ENCODE measurements around the gene NGEF.

The NGEF gene

DNA sequence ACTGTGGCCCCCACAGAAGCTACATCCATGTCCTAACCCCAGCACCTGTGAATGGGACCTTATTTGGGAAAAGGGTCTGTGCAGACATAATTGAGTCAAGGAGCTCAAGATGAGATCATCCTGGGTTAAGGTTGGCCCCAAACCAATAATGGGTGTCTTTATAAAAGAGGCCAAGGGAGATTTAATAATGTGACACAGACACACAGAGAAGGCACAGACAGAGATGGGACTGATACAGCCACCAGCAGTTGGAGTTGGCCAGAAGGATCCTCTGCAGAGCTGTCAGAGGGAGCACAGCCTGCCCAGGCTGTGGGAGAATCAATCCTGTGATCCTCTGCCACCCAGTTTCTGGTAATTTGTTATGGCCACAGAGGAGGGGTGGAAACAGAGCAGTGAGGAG lies 116.9 kb downstream of the NGEF start:
- no peak for DNase-seq

DNA sequence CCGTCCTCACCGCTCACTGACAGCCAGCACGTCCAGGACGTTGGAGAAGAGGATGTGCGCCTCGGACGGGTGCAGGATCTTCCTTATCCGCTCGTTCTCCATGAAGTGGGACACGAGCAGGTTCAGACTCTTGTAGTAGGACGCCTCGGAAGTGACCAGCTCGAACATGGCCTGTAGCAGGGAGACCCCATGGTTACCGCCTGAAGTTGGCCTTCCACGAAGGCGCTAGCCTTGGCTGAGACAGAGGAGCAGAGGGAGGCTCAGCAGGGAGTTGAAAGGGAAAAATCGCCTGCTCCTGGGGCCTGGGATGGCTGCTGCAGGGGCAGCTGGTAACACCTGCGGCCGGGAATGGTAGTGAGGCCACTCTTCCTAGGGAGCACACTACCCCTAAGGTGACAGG lies 118.3 kb downstream of the NGEF start:
- DNase-seq, result no peak

DNA sequence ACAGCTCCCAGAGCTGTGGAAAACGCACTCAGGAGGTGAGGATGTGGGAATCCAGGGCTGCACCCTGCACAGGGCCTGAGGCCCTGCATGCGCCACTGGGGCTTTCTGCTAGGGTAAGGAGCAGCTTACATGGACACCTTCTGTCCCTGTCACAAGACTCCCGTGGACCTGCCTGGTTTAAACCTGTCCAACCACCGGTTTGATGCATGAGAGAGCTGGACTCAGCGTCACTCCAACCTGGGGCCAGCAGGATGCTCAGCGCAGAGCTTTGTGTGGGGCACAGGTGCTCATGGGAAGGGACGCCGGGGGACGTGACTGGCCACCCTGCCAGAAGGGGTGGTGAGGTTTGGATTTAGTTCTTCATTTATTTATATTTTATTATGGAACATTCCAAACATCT lies 118.8 kb downstream of the NGEF start:
- no peak for DNase-seq

DNA sequence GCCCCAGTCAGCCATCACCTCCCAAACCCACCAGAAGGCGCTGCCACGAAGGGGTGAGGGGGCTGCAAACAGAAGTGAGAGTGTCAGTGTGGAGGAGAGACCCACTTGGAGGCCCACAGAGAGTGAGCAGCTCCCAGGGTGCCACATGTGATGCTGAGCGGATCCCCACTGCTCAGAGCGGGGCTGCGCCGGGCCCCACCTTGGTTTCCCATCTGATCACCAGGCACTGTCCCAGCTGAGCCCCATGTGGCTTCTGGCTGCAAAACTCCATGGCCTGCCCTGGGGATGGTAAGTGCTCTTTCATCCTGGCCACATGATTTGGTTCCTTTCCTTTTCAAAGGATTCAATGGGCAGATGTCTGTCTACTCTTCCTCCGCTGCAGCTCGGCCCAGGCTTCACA lies 119.2 kb downstream of the NGEF start:
- DNase-seq, result no peak

DNA sequence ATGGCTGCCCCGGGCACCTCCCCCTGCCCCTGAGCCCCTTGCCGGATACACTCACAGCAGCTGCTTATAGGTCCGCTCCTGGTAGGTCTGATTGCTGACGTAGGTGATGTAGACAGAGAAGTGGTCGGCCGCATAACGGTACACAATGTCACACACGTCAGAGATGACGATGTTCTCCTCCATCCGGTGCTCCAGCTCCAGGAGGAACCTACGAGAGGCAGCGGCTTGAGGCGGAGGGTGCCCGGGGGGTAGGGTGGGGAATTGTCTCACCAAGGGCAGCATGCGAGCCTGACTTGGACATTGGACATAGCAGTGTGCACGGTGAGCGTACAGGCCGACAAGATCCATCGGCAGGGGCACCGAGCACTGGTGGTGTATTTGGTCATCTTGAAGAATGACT lies 120.2 kb downstream of the NGEF start:
- no peak for DNase-seq

DNA sequence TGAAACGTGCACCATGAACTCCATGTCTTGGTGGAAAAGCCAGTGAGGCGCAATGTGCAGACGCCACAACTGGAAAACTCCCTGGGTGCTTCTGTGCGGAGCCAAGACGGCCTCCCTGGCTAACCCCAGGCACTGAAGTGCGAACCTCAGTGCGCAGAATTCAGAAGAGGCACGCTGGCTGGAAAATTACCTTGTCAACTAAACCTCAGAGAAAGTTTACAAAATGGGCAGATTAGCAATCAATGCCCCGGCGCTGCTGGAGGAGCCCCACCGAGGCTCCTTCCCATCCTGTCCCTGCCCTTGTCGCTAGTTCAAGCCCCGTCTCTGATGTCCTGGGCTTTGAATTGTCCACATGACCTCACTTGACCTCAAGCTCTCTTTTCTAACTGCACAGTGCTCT lies 120.8 kb downstream of the NGEF start:
- DNase-seq, result no peak

DNA sequence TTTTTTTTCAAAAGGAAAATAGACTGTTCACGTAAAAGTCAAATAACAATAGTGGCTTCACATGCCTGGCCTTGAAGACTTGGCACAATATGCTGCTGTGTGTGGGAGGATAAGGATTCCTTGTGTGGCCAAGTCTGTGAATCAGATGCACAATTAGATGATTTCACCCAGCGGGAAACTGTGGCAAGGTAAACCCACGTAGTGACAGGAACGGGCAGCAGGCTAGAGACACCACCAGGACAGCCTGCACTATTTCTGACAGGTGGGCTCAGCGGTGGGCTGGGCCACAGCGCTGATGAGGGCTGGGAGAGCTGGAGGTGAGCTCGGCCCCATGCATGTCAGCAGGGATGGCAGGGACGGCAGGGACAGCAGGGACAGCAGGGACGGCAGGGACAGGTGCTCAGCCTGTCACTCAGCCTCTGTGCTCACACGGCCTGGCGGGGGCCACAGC lies 121.4 kb downstream of the NGEF start:
- DNase-seq, result no peak

DNA sequence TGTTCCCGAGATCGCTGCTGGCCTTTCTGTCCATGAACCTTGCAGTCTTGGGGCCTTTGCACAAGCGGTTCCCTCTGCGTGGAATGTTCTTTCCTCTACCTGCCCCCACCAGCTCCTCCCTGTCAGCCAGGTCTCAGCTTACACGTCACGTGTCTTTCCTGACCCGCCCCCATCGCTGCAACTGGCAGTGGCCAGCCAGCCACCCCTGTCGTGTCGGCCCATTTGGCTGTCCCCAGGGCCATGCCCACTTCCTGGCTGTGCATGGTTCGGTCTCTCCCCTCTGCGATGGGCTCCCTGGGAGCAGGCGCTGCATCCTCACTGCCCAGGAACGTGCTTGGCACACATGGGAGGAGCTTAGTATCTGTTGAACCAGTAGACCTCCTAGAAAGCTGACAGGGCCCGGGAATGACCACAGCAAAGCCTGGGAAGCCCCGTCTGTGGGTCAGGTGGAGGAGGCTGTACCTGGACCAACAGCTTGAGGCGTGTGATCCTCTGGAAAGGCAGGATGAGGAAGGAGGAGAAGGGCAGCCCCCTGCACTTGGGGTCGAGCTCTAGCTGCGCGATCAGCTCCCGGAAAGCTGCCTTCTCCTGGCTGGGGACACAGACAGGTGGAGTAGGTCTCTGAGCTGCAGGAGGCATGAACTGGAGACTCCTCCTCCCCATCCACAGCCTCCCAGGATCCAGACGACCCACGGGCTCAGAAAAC lies 122.0 kb downstream of the NGEF start:
- DNase-seq, result no peak

DNA sequence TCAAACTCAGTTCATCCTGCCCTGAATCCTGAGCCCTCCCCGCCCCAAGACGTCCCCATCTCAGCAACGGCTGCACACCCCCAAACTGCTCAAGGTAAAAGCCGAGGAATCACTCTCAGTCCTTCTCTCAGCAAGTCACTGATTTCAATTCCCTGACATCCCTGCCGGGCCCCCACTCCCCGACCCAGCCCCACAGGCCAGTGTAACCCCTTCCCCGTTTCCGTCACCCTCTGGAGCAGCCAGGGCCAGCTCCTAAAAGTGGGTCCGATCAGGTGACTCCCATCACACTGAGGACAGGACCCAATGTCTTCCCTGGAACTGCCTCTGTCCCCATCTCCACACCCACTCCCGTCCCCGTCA lies 122.5 kb downstream of the NGEF start:
- no peak for DNase-seq

DNA sequence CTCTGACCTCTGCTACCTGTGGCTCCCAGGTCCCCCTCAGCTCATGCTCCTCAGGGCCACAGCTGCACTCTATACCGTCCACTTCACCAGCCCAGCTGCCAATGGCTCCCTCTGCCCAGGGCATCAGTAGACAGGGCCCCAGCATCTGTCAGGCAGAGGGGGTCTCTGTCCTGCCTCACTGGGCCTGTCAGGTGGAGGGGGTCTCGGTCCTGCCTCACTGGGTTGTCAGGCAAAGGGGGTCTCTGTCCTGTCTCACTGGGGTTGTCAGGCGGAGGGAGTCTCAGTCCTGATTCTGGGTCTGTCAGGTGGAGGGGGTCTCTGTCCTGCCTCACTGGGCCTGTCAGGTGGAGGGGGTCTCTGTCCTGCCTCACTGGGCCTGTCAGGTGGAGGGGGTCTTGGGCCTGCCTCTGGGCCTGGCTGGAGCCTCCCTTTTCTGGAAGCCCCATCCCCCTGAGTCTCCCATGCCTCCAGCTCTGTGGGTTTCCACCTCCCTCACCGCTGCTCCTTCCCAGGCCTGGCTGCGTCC lies 123.1 kb downstream of the NGEF start:
- DNase-seq, result no peak

DNA sequence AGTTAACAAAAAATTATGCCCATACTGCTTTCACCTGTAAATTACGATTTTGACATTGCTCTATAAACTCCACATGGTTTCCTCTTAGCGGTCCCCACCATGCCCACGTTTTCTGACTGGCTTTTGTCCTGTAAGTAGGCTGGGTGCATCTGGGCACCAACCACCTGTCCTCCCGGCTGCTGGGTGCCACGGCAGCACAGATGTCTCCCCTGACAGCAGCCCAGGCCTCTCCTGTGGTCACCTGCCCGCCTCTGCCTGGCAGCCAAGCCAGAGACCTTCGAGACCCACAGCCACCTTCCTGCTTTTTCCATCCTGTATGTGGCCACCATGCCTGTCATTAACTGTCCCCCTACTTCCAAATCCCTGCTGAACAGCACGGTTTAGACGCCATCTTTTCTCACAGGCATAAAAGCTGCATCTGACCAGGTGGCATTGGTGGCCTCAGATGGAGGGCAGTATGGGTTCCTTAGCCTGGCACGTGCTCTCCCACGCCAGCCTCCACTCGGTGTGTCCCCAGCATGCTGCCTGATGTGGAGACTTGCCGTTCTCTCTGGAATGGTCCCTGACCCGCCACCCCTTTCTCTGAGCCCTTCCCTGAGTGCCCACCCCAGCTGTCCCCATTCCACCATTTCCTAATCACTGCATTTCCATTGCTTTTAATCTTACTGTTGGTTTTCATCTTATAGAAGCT lies 124.1 kb downstream of the NGEF start:
- no peak for DNase-seq

DNA sequence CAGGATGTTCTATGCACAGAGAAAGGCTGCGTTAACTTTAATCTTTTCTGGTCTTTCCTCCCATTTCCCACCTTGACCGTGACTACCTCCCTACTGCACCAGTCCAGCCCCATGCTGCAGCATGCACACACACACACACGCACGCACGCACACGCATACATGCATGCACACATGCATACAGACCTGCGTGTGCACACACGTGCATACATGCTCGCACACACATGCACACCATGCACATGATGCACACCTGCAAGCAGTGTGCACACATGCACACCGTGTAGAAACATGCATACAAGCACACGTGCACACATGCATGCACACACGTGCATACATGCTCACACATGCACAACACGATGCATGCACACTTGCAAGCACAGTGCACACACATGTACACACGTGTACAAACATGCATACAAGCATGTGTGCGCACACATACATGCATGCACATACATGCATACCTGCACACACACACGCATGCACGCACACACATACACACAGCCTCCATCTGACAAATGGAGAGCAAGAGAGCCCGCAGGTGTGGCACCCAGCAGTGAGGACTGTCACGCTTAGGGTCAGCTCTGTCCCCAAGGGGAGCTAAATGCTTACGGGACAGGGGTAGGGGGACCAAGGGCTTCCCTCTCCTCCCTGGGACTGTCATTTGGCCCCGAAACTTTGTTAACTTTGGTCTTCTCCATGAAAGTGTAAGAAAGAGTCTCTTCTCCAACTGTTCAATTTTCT lies 124.8 kb downstream of the NGEF start:
- DNase-seq, result no peak

DNA sequence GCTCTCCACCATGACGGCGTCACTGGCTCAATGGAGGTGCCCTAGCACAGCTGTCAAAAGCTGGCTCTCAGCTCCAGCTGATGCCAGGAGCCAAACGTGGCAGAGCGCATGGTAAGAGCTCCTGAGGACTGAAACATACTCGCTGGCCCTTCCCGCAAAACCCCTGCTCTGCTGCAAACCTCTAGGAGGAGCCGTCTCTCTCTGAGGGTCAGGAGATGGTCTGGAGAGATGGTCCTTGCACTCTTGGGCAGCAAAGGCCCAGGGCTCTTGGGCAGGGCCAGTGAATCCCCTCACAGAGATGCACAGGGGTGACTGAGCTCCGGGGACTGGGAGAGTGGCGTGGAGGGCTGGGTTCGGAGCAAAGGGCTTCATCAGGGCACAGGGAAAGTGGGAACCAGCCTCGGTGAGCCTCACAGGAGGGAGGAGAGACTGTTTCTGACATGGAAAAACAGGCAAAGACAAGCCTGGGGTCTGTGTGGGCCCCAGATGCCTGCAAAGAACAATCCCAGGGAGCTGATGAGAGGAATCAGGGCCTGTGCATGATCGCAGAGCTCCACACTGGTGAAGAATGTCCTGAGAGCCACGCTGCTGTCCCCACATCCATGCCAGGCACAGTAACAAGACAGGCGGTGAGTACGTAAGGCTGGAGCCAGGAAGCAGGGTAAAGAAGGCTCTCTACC lies 125.7 kb downstream of the NGEF start:
- DNase-seq, result no peak

DNA sequence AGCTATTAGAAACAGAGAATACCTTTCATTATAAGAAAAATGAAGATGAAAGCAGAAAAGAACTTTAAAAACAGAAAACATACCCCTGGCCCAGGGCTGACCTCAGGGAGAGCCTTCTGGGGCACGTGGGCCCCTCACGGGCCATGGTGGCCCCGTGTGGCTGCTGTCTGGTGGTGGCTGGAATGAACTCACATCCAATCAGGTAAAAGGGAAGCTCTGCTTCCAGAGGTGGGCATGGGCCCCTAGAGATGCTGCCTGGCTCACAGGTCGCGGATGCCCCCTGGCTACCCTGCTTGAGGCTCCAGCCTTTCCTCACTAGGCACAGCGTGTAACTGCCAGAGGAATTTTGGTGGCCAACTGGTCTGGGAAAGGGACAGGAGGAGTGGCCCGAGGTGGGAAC lies 126.4 kb downstream of the NGEF start:
- DNase-seq, result no peak

DNA sequence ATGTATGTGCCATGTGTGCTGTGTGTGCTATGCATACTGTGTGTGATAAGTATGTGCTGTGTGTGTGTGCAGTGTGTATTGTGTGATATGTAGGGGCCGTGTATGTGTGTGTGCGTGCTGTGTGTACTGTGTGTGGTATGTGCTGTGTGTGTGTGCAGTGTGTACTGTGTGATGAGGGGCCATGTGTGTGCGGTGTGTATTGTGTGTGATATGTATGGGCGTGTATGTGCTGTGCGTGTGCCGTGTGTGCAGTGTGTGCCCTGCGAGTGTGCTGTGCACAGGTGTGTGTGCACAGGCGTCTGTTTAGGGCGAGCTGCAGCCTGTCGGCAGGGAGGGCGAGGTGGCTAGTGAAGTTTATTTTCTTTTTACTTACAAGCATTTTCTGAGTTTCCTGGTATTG lies 126.9 kb downstream of the NGEF start:
- no peak for DNase-seq

DNA sequence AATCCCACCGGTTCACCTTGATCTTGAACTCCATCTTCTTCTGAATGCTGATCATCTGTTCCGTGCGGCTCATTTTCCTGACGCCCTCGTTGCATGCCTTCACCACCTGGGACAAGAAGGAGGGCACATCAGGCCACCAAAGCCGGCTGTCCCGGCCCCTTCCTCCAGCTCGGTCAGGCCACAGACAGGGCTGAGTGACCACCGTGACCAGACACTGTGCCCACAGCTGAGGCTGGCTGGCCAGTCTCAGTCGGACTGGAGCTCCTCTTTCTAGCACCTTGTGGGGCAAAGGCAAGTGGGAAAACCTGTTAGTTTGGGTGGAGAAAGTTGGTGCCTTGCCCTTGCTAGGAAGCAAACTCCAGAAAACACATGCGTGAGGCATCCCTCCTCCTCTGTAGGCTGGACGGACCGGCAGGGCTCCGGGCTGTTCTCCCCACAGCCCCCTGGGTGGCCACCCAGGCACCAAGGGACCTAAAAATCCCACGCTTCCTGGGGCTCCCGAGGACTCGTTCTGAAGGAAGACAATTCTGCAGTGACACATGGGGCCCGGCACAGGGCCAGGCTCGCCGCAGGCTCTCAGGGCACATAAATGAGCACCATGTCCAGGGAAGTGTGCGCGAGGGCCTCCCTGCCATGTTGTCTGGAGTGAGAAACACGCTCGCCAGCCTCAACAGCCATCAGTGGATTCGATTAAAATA lies 127.6 kb downstream of the NGEF start:
- DNase-seq, result no peak

DNA sequence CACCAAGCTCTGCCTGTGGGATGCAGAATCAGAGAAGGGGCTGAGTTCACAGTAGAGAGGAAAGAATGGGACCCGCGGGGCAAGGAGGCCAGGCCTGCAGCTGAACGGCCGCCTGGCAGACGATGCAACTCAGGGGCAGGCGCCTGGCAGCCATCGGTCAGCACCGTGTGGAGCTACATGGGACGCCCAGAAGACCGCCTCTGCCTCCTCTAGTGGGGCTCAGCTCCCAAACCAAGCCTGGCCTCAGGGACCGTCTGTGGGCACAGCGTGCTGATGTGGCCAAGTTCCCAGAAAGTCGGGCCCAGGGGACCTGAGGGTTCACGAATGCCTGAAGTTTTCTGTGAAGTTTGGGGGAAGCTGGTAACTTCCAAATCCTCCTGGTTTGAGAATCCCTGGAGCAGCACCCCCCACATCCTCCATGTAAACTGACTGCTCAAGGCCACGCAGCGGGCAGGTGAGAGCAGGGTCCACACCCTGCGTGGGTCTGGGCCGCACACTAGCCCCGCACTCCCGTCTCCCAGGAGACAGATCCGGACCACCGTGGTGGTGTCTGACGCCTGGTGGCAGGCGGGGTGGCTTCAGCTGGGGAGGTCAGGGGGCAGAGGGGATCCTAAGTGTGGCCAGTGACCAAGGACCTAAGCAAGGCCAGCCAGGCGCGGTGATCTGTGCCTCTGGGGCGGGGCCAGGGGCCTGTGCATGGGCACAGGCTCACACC lies 128.3 kb downstream of the NGEF start:
- DNase-seq, result no peak

DNA sequence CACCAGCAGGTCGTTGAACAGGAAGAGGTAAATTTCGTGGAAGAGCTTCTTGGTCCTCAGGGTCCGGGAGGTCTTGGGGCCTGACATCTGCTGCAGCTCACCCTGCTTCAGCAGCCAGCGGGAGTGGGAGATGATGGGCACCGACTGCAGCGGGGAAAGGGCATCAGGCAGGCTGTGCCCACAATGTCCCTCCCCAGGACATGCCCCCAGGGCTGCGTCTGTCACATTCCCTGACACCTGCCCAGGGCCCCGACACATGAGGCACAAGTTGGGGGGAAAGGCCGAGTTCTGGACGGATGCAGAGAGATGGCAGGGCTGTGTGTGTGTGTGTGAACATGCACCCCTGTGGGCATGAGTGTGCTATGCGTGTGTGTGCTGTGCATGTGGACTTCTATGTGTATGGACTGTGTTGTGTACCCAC lies 129.0 kb downstream of the NGEF start:
- no peak for DNase-seq

DNA sequence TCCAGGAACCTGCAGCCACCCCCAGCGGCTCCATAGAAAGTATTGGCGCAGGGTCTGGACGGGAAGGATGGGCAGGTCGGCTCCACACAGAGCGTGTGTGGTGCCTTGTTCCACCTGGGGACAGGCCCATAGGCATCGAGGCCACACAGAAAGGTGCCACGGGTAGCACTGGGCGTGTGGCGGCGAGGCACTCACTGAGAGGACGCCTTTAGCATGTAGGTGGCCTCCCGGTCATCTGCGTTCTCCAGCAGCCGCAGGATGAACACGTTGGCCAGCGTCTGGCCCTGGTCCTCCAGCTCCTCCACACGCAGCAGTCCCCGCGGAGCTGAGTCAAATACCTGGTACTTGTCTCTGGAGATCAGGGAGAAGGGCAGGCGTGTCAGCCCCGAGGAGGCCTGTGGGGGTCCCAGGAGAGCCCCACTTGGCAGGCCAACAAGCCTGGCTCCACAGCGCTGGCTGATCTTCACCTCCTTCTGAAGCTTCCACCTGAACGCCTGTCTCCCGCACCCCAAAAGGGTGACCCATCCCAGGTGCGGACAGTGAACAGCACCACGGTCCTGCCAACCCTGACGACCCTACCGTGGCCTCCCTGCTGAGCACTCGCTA lies 129.8 kb downstream of the NGEF start:
- no peak for DNase-seq

DNA sequence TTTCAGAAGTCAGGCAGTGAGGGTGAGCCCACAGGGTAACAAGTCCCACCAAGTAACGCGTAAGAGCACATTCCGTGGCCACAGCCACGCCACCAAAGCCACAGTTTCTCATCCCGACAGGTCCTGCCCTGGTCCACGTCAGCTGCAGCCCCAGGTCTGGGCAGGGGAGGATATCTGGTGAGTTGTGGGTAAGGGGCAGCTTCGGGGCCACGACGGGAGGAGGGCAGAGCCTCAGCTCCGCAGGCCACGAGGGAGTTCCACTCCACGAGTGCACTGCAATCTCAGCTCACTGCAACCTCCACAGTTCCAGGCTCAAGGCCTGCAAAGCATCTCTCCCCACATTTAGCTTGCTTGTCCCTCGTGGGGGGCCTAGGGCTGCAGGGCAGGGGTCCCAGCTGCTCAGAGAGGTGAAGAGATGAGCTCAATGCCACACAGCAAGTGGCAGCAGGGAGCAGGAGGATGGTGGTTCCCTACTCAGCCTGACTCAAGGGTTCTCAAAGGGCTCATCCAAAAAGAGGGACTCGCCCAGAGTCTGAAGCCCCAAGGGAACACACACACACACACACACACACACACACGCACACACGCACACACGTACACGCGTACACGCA lies 130.4 kb downstream of the NGEF start:
- no peak for DNase-seq

DNA sequence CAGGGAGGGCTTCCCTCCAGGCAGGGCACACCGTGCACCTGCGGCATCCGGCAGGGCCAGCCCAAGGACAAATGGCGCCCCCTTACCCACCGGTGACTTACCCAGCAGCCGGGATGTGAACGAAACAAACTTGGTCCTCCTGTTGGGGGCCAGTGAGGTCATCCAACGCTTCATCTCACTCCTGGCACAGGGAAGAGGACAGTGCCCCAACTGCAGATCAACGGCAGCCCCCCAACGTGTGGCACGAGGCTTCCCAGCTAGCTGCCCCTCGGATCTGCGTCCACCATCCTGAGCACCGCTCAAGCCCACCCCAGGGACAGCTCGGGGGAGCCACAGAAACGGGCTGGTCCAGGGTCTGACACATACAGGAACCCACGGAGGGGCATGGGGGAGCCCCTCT lies 131.0 kb downstream of the NGEF start:
- DNase-seq, result no peak

All from femur (tissue), 1 donor.